C4-2B (cell line): ENCODE data around the gene CEP85L.

Experiments
- H3K27ac ChIP-seq: fragments of 450-650 bp; 2 replicates; pipeline ENCODE4 v1.5.1; 2017
- CTCF ChIP-seq: fragments of 450-650 bp; conservative IDR thresholded peaks from 2 replicates; pipeline ENCODE4 v1.5.1; 2017; ENCODE audit warnings: mild to moderate bottlenecking
- ZFX ChIP-seq: fragments of 450-650 bp; IDR thresholded peaks from 2 replicates; pipeline ENCODE4 v1.6.1; 2017

The CEP85L gene

GRCh38 chr6:118648866-118649554 is 2.4 kb downstream of the CEP85L start:
- H3K27ac ChIP-seq: no peak overlapping the region
- no peak for TF ChIP-seq ZFX
- TF ChIP-seq CTCF: no peak

GRCh38 chr6:118646977-118647376 is 4.4 kb downstream of the CEP85L start:
- no peak overlapping the region for H3K27ac ChIP-seq
- TF ChIP-seq ZFX (no peak), CTCF (no peak)

- TF ChIP-seq CTCF (no peak), ZFX (no peak)
- H3K27ac ChIP-seq: no peak overlapping the region
Measured at GRCh38 chr6:118645395-118645794, 6.0 kb downstream of the CEP85L start.

GRCh38 chr6:118644007-118644406 is 7.4 kb downstream of the CEP85L start:
- no peak overlapping the region for H3K27ac ChIP-seq
- TF ChIP-seq ZFX (no peak), CTCF (no peak)

GRCh38 chr6:118641042-118641441 is 10.3 kb downstream of the CEP85L start:
- H3K27ac ChIP-seq: no peak overlapping the region
- TF ChIP-seq CTCF (no peak), ZFX (no peak)

GRCh38 chr6:118639054-118639964 is 12.1 kb downstream of the CEP85L start:
- TF ChIP-seq CTCF (no peak), ZFX (no peak)
- no peak overlapping the region for H3K27ac ChIP-seq

- H3K27ac ChIP-seq: no peak overlapping the region
- TF ChIP-seq CTCF (no peak), ZFX (no peak)
Measured at GRCh38 chr6:118638288-118638687, 13.1 kb downstream of the CEP85L start.
